NCI-H526 (cell line): ENCODE measurements around the gene SMAD1.
"Not testable (repeated sequence)": the region's sequence is repeated elsewhere in the genome, so short reads cannot be mapped to it uniquely, and the experiment has no call there.

Experiments used
- DNase-seq, 2 experiments: peaks; one replicate each; lab custom pipeline; 2025; lab: John Stamatoyannopoulos, UW

The SMAD1 gene

DNA sequence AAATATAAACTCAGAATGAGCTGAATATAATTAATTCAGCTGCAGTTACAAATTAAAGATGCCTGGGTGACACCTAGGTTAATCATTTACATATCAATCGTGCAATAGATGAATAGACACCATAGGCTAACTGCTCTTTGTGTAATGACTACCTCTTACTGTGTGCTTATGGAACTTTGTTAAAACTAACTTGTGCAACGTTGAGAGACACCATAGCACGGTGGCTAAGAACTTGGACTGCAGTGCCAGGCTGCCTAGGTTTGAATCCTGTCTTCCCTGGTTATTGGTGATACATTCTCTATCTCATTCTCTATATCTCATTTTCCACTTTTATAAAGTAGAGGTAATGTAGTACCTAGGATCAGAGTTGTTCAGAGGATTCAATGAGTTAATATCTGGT lies 46.9 kb downstream of the SMAD1 start:
- no peak for DNase-seq

DNA sequence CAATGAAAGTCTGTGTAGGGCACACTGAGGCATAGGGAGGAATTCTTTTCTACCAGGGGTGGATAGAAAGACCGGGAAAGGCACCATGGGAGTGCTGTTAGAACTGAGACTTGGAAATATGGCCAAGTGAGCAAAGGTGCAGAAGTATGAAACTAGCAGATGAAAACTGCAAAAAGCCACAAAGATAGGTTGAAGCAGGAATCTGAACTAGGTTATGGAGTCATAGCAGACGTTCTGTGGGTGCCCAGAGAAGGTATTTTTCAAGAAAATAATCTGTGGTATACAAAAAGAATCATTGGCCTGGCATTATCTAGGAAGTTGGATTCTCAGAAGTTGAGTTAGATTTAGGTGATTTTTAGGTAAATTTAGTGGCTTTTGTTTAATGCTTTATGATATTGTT lies 48.5 kb downstream of the SMAD1 start:
- no peak for DNase-seq

DNA sequence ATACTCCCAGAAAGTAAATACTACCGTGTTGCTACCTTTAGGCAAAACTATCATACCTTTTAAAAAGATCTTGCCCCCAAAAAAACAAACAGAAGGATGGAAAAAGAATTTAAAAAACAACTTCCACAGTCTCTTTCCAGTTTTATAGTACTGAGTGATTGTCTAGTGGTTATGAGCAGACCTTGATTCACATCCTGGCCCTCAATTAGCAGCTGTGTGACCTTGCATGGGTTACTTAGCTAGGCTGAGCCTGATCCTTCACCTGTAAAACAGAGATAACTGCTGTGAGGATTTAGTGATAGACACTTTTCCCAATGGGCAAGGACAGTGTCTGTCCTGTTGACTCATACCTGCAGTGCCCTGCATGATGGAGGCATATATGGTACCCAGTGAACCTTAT lies 49.0 kb downstream of the SMAD1 start:
- DNase-seq = no peak

GRCh38 chr4:145531223-145531622 lies 49.6 kb downstream of the SMAD1 start:
- no peak for DNase-seq

DNA sequence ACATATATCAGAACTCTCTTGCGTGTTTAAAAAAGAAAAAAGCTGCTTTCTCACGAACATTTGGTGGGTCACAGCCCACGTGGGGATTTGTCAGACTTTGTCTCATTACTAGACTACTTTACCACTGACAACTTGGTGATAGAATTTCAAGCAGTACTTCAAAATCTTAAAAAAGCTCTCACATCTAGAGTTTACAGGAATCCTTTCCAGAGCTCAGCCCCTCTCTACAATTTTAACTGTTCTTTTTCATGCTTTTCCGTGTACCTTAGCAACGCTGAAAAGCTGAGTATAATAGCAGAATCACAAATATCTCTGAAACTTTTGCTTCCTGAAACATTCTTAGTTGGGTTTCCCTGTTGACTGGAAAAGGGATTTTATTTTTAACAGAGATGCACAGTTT lies 50.2 kb downstream of the SMAD1 start:
- DNase-seq = no peak

- no peak for DNase-seq
These were observed 51.3 kb downstream of the SMAD1 start for GRCh38 chr4:145533001-145533400.

DNA sequence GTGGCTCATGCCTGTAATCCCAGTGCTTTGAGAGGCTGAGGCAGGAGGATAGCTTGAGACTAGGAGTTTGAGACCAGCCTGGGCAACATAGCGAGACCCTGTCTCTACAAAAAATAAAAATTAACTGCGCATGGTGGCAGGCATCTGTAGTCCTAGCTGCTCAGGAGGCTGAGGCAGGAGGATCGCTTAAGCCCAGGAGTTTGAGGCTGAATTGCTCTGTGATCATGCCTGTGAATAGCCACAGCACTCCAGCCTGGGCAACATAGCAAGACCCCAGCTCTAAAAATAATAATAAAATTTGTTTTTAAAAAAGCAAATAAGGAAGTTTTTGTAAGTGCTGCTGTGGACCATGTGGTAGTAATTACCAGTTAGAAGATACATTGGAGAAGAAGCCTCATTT lies 51.8 kb downstream of the SMAD1 start:
- DNase-seq = not testable (repeated sequence)

- no peak for DNase-seq
These were observed 52.3 kb downstream of the SMAD1 start for GRCh38 chr4:145533961-145534360.

DNA sequence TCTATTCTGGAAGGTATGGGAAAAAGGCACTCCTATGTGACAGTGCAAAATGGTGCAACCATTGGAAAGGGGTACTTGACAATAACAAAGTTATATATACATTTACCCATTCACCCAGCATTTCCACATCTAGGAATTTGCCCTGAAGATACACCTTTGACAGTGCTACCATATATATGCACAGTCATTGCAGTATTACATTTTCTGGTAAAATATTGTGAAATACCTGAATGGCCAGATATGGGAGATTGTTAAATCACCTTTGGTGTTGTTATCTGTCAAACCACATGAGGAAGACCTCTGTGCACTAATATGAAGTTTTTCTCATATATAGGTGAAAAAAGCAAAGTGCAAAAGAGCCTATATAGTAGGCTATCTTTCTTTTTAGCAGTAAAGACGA lies 53.5 kb downstream of the SMAD1 start:
- DNase-seq = no peak

GRCh38 chr4:145536044-145536443 lies 54.4 kb downstream of the SMAD1 start:
- DNase-seq = no peak

DNA sequence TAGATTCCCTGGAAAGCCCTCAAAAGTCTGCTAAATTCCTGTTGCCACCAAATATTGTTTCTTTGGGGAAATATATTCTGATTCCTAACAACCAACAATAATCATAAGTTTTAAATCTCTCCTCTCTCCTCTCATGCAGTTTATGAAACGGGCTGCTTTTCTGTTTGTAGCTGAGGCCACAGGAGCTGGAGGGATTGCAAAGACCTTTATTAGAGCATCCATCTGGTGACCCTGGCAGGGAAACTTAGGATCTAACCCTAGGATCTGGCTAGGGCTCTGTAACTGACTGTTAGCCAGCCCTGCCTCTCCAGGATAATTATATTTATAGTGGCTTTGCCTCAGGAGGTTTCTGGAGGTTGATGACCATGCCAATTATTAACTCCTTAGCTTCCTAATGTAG lies 56.9 kb downstream of the SMAD1 start:
- peak in 1 of 2 experiments; percentile 40 for DNase-seq

GRCh38 chr4:145539671-145540070 lies 58.0 kb downstream of the SMAD1 start:
- DNase-seq = no peak

DNA sequence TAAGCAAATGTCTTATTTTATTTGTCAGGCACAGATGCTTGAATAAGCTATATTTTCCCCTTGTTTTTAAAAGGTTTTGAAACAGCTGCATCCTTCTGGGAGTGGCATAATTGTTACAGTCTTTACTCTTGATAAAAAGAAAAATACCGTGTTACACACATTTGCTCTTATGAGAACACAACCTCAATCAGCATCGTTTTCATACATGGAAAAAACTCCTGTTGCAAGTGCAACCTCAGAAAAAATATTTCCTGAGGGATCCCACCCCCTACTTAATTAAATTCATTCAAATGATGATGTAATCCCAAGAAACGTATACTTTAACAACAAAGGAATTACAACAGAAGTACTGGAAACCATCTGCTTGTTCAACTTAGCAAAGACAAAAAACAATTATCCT lies 58.6 kb downstream of the SMAD1 start:
- DNase-seq = no peak

DNA sequence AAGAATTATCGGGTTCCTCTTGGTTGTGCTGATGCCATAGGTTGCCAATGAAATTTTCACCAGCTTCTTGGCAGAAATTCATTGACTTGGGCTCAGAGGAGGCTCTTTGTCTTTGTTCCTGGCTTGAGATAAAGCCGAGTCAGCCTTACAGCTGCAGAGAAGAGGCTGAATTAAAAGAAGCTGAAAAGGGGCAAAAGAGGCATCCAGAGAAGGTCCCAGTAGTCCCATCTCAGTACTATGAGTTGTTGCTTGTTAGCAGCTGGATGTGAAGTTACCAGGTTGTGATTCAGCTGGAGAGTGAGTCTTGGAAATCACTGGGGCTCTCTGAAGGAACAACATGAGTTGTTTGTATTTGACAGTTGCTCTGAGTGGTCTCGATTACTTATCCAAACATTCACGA lies 59.7 kb downstream of the SMAD1 start:
- no peak for DNase-seq

DNA sequence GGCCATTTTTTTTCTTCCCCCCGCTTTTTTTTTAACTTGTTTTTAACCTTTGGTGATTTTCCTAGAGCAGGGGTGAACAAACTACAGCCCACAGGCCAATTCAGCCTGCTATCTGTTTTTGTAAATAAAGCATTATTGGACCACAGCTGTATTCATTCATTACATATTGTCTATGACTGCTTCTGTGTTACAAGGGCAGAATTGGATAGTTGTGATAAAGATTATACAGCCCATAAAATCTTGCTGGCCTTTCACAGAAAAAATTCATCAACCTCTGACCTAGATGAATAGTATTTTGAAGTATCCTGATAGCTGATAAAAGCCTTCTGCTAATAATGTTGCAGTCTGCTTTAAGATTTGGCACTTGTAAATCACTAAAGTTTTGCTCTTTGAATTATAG lies 63.4 kb downstream of the SMAD1 start:
- no peak for DNase-seq

DNA sequence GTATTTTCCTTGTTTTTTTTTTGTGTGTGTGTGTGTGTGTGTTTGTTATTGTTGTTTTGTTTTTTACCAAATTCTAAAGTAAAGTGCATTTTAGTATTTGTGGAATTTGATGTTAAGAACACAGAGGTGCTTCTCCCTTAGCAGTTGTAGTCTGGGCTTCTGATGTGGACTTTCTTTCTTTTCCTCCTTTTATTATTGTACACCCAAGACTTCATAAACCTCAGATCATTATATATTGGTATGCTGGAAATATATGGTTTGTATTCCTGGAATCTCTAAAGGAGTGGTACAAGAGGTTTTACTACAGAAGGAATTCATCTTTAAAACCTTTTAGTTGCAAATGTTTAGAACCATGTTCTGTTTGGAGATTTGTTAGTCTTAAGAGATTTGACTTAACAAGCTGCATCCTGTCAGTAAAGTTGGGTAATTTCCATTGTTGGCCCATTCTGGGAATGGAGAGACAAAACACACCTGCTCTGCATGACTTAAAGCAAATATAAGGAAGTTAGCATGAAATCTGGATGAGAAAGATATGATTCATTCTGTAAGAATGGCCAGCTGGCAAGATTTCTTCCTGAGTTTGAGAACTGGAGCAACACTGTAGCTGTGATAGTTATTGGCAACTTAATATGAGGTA lies 64.0 kb downstream of the SMAD1 start:
- DNase-seq = no peak

DNA sequence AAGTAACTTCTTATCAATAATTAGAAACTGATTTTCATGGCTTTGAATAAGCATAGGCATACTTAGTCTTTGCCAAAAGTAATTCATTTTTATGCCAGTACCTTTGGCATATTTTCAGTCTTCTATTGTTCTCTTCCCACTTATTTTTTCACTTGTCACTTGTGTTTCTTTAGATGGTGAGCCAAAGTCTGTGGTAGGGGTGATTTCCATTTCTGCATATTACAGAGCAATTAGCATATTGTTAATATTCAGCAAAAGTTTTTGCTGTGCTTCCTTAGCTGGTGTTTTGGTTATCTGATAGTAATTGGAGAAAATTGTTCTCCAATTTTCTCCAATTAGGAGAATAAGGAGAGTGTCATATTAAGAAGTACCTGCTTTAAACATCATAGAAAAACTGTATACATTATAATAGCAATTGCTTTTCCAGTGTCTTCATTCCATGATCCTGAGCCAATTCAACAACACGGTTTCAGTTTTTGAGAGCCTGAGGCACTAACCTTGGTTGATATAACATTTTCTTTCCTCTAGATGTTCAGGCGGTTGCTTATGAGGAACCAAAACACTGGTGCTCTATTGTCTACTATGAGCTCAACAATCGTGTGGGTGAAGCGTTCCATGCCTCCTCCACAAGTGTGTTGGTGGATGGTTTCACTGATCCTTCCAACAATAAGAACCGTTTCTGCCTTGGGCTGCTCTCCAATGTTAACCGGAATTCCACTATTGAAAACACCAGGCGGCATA lies 64.7 kb downstream of the SMAD1 start:
- no peak for DNase-seq

GRCh38 chr4:145551660-145552059 lies 70.0 kb downstream of the SMAD1 start:
- no peak for DNase-seq

- no peak for DNase-seq
These were observed 70.6 kb downstream of the SMAD1 start for GRCh38 chr4:145552181-145552822.

DNA sequence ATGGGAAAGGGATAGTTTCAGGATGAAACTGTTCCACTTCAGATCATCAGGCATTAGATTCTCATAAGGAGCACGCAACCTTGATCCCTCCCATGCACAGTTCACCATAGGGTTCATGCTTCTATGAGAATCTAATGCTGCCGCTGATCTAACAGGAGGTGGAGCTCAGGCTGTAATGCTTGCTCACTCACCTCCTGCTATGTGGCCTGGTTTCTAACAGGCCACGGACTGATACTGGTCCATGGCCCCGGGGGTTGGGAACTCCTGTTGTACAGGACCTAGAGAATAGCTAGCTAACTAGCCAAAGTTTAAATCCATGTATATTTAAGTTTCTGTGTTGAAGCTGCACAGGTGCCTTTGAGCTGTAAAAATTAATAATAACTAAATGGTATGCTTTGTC lies 71.7 kb downstream of the SMAD1 start:
- no peak for DNase-seq

DNA sequence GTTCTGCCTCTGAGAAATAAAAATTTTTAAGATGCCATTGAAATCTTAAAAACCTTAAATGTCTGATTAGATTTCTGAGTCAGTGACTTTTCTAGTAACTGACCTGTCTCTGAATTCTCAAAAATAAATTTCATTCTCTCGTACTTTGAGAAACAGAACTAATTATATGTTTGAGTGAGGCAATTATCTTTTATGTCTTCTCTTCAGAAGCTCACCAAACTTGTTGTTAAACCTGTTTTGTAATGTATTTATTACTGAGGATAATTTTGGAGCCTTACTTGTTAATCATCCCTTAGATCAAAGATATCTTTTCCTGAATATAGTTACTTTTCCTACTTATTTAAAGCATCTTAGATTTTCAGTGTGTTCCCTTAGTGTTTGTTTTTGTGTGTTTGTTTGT lies 73.0 kb downstream of the SMAD1 start:
- DNase-seq = no peak

DNA sequence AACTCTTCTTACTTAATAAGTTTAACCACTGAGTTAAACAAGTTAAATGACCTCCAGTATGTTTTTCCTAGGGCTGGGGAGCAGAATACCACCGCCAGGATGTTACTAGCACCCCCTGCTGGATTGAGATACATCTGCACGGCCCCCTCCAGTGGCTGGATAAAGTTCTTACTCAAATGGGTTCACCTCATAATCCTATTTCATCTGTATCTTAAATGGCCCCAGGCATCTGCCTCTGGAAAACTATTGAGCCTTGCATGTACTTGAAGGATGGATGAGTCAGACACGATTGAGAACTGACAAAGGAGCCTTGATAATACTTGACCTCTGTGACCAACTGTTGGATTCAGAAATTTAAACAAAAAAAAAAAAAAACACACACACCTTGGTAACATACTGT lies 76.1 kb downstream of the SMAD1 start:
- DNase-seq = peak; percentile 32 to 75

DNA sequence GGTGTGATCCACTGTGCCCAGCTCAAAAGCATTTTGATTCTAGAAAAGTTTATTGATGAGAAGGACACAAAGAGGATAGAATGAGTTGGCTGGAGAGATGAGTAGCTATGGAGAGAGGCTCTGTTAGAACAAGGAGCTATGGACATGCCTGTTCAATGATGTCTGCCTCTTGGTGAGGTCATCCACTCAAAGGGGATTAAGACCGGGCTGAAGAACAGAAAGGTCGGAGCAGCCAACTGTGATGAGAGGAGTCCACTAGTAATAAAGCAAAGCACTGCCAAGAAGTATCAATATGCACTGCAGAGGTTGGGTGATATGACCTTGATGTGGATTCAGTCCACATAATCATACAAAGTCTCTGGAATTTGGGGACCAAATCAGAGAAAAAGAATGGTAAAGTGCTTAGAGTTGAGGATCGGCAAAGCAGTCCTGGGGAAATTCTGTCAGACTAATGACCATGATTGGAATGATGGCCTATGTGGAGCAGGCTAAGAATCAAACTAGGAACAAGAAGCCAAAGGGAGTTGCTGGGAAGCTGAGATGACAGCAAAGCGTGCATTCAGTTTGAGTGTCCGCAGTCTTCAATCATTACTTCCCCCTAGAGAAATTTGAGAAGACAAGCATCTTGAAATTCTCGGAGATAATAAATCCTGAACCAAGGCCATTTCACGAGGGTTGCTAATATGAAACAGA lies 81.8 kb downstream of the SMAD1 start:
- DNase-seq = no peak
